ENCODE results near the gene C1RL.
"Not testable (repeated sequence)": the region's sequence is repeated elsewhere in the genome, so short reads cannot be mapped to it uniquely, and the experiment has no call there.

The C1RL gene

DNA sequence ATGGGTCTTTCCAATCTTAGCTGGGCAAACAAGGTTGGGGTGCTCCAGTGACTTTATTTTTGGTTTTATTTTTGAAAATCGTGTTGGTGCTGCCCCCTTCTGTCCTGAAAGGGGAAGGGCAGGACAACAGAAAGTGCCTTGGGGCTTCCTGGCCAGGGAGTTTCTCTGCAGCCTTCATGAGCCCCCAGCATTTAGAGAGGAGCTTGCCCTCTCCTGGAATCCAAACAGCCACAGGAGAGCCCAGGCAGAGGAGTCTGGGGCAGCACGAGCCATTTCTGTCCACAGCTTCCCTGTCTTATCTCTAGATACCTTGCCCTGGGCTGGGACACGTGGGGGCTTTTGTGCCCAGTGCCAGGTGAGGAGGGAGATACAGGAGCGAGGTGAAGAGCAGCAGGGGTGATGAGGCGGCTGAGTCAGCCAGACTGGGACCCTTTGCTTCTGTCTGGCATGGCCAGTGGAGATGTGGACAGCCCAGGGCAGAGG lies 4.4 kb upstream of the C1RL start:
- no peak for DNase-seq

GRCh38 chr12:7112041-7112440 lies 3.0 kb upstream of the C1RL start:
- DNase-seq = no peak

GRCh38 chr12:7110661-7111060 lies 1.6 kb upstream of the C1RL start:
- DNase-seq = no peak

GRCh38 chr12:7109572-7109920 lies 532 bp upstream of the C1RL start:
- DNase-seq = no peak

GRCh38 chr12:7108003-7108795 lies 815 bp downstream of the C1RL start:
- DNase-seq = peak; percentile 91

DNA sequence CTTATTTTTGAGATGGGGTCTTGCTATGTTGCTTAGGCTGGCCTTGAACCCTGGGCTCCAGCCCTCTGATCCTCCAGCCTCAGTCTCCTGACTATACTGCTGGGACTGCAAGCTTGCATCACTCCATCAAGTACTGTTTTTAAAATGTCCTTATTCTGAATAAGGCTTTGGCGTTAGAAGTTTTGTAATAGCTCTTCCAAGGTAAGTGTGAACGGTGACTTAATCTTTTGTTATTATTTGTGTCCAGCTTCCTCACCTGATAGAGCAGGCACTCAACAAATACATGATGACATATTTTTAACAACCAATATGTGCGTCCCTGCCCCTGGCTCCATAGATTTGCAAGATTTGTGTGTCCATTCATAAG lies 1.4 kb downstream of the C1RL start:
- no peak for DNase-seq

DNA sequence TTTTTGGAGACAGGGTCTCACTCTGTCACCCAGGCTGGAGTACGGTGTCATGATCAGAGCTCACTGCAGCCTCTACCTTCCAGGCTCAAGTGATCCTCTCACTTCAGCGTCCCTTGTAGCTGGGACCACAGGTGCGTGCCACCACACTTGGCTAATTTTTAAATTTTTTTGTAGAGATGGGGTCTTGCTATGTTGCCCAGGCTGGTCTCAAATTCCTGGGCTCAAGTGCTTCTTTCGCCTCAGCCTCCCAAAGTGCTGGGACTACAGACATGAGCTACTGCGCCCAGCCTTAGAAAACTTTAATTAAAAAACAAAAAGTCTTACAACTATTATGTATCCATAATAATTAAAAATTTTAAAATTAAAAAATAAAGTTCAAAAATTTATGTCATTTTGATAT lies 1.8 kb downstream of the C1RL start:
- not testable (repeated sequence) for DNase-seq

- DNase-seq = no peak
Observed at GRCh38 chr12:7106082-7106481, 2.9 kb downstream of the C1RL start.

DNA sequence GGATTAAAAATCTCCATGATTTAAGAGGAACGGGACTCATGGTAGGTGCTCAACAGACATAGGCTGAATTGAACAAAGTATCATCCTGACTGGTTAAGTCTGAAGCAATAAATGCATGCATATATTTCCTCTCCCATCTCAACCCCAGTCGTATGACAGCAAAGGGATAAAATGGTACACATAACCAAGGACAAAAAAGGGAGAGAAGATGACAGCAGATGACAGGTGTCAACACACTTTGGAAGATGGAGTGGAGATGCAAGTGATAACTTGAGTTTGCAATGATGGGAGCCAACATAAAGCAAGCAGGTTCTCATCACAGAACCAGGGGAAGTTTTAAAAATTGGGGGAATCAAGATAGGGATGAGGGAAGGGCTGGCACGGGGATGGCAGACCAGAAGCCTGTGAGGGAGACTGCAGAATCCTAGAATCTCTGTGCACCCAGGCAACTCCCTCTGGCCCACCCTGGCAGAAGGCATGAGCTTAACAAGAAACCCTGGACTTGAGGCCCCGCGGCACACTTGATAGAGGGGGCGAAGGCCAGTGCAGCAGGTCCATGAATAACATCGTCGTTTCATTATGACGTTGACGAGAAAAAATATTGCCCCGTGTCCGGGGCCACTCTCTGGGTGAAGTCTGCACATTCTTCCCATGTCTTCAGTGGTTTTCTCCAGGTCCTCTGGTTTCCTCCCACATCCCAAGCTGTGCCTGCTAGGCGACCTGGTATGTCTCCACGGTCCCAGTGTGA lies 5.0 kb downstream of the C1RL start:
- DNase-seq = no peak

- DNase-seq = no peak
Observed at GRCh38 chr12:7102582-7102981, 6.4 kb downstream of the C1RL start.

DNA sequence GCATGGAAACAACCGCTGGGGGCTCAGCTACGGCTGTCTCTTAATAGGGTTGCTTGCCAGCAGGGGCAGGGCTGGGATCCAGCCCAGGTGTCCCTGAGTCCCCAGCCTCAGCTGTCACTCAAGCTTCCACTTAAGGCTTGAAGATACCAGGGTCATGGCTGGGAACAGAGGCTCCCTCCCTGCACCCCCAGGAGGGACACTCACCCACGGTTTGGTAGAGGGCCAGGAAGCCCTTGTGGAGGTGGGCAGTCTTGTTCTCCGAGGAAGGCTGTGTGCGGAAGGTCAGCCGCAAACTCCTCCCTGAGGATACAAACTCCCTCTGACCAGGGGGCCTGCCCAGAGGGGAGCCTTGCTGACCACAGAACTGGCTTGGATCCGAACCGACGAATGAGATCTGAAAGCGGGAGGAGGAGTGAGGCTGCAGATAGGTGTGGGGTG lies 7.3 kb downstream of the C1RL start:
- no peak for DNase-seq

- DNase-seq = no peak
Observed at GRCh38 chr12:7101047-7101693, 7.8 kb downstream of the C1RL start.

GRCh38 chr12:7100239-7100638 lies 8.8 kb downstream of the C1RL start:
- no peak for DNase-seq

- no peak for DNase-seq
Observed at GRCh38 chr12:7099290-7099996, 9.6 kb downstream of the C1RL start.

GRCh38 chr12:7096979-7097378 lies 12.0 kb downstream of the C1RL start:
- no peak for DNase-seq

- DNase-seq = no peak
Observed at GRCh38 chr12:7096006-7096932, 12.7 kb downstream of the C1RL start.

GRCh38 chr12:7093892-7094291 lies 15.1 kb downstream of the C1RL start:
- no peak for DNase-seq

DNA sequence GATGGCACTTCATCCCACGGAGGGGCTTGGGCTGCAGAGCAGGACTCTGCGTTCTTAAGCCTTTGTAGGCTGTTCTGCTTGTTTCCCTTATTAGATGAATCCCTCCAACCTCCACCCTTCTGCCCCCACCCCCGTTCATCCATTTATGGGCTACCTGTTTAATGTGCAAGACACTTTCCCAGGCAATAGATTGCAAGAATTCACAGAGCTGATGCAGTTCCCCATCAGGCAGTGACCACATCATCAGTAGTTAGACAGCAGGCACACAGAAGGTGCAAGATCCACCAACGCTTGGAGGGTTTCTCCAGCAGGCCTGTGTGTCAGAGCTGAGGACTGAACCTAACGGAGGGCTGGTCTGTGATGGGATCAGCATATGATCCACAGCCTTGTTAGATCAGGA lies 15.5 kb downstream of the C1RL start:
- DNase-seq = no peak

- DNase-seq = no peak
Observed at GRCh38 chr12:7092986-7093460, 16.0 kb downstream of the C1RL start.

DNA sequence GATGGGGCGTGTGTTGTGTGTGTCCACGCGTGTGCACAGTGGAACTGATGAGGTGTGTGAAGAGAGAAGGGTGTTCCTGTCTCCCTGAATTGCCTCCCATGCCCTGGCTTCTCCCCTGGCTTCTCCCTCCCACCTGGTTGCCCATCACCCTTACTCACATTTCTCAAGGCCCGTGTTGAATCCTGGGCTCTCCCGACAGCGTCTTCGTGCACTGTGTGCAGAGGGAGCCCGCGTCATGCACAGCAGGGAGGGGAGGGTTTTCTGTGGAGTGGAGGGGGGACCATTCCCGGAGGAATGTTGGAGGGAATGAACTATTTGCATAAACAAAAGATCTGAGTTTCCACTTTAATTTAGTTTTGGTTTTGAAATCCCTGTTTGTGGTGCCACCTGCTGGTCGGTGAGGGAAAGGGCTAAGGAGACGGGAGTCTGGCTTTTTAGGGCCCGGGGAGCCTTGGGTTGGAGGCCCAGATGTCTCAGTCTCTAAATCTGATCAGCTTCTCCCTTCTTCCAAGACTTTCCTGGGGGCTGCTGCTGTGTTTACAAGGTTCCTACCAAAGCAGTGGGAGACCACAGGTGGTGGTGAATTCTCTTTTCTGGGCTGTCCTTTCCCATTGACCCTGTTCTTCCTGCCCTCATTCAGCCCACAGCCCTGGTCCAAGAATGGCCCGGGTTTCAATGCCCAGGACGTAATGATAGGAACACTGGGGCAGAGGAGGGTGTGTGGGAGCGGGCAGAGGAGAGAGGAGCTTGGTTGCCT lies 16.6 kb downstream of the C1RL start, which contains the start of gene C1R:
Gene C1R, minus strand, starts transcription at position 217 of the 757 bp plus-strand sequence. Its CDS starts 57 bp downstream, at position 160.
- peak; percentile 70 for DNase-seq

- DNase-seq = no peak
Observed at GRCh38 chr12:7091660-7092228, 17.3 kb downstream of the C1RL start.

All from NCI-H226 (cell line).